HG03139 (cell line): ENCODE measurements around the gene ABHD15.

Experiments
- ATAC-seq: cut with Tn5 transposase; IDR thresholded peaks from one replicate; pipeline ENCODE4 v1.9.1; 2021; ENCODE audit not compliant: unreplicated experiment

ABHD15 gene

GRCh38 chr17:29583324-29584248 lies 16.7 kb upstream of the ABHD15 start:
- ATAC-seq = no peak

- ATAC-seq = no peak
These were observed 15.9 kb upstream of the ABHD15 start for GRCh38 chr17:29582772-29583171.

GRCh38 chr17:29582254-29582765 lies 15.5 kb upstream of the ABHD15 start:
- ATAC-seq = no peak

- no peak for ATAC-seq
These were observed 14.9 kb upstream of the ABHD15 start for GRCh38 chr17:29581583-29582253.

- peak; percentile 81 for ATAC-seq
These were observed 13.3 kb upstream of the ABHD15 start for GRCh38 chr17:29579866-29580771.

- no peak for ATAC-seq
These were observed 12.0 kb upstream of the ABHD15 start for GRCh38 chr17:29578626-29579485.

GRCh38 chr17:29577385-29578211 lies 10.8 kb upstream of the ABHD15 start:
- no peak for ATAC-seq

GRCh38 chr17:29577001-29577370 lies 10.1 kb upstream of the ABHD15 start:
- ATAC-seq = no peak

GRCh38 chr17:29576214-29577000 lies 9.6 kb upstream of the ABHD15 start:
- ATAC-seq = no peak

GRCh38 chr17:29575511-29576213 lies 8.8 kb upstream of the ABHD15 start:
- no peak for ATAC-seq

- ATAC-seq = no peak
These were observed 8.1 kb upstream of the ABHD15 start for GRCh38 chr17:29574732-29575510.

GRCh38 chr17:29573871-29574731 lies 7.3 kb upstream of the ABHD15 start:
- no peak for ATAC-seq

GRCh38 chr17:29573558-29573869 lies 6.7 kb upstream of the ABHD15 start:
- ATAC-seq = no peak

GRCh38 chr17:29572691-29573557 lies 6.1 kb upstream of the ABHD15 start:
- no peak for ATAC-seq
